NB4 (cell line): ENCODE measurements around the gene RECK.
"Not testable (repeated sequence)": the region's sequence is repeated elsewhere in the genome, so short reads cannot be mapped to it uniquely, and the experiment has no call there.

ENCODE experiments used
- DNase-seq: peaks from one replicate; pipeline ENCODE4 v3.0.0; 2010; ENCODE audit warnings: low read depth
- H3K4me3 ChIP-seq: one replicate; pipeline ENCODE4 v1.5.1; 2011; ENCODE audit warnings: mild to moderate bottlenecking, low read depth, low read length, moderate library complexity
- CTCF ChIP-seq: IDR thresholded peaks from one replicate; pipeline ENCODE4 v1.5.1; 2012; ENCODE audit warnings: low read depth, low read length
- MAX ChIP-seq: IDR thresholded peaks from 2 replicates; pipeline ENCODE4 v1.6.1; 2011; ENCODE audit warnings: low read depth, low read length
- MYC ChIP-seq: IDR thresholded peaks from 2 replicates; pipeline ENCODE4 v1.6.1; 2011; ENCODE audit warnings: low read depth, low read length
- POLR2A ChIP-seq: IDR thresholded peaks from 2 replicates; pipeline ENCODE4 v1.6.1; 2011; ENCODE audit warnings: mild to moderate bottlenecking; ENCODE audit not compliant: insufficient read length; ENCODE audit errors: extremely low read depth

RECK gene

GRCh38 chr9:36036780-36037548, at the start of gene RECK:
Gene RECK, plus strand, starts transcription at chr9:36036913. Its CDS starts 86 bp downstream, at chr9:36036999.
- peak within 1 kb of the TSS; percentile 55 for H3K4me3 ChIP-seq
- no peak for TF ChIP-seq MAX
- peak; percentile 40 for TF ChIP-seq POLR2A
- no peak for TF ChIP-seq CTCF
- DNase-seq: peak; percentile 72

- TF ChIP-seq MAX: no peak
- TF ChIP-seq CTCF: no peak
- TF ChIP-seq MYC: no peak
- TF ChIP-seq POLR2A: no peak
These were observed 46.6 kb upstream of the RECK start for GRCh38 chr9:35990155-35990554.

GRCh38 chr9:35993136-35993535, 43.6 kb upstream of the RECK start:
- H3K4me3 ChIP-seq: not testable (repeated sequence)

More at GRCh38 chr9:35990155-35990554, 46.6 kb upstream of the RECK start:
- no peak overlapping the region for H3K4me3 ChIP-seq
- DNase-seq: no peak

GRCh38 chr9:35993976-35994720, 42.6 kb upstream of the RECK start:
- H3K4me3 ChIP-seq: no peak overlapping the region
- TF ChIP-seq CTCF (no peak), MYC (no peak), POLR2A (no peak), MAX (no peak)
- no peak for DNase-seq

More at GRCh38 chr9:35993136-35993535, 43.6 kb upstream of the RECK start:
- DNase-seq: not testable (repeated sequence)

GRCh38 chr9:35994959-35995358, 41.8 kb upstream of the RECK start:
- TF ChIP-seq MAX (no peak), CTCF (no peak), POLR2A (no peak), MYC (no peak)
- H3K4me3 ChIP-seq: no peak overlapping the region
- DNase-seq: no peak

- H3K4me3 ChIP-seq: no peak overlapping the region
- DNase-seq: no peak
- TF ChIP-seq POLR2A (no peak), MAX (no peak), MYC (no peak), CTCF (no peak)
These were observed 40.2 kb upstream of the RECK start for GRCh38 chr9:35996358-35996970.

GRCh38 chr9:35997016-35997415, 39.7 kb upstream of the RECK start:
- DNase-seq, H3K4me3 ChIP-seq: not testable (repeated sequence)
